ENCODE data around the gene PIGU. TPM values are rescaled to one million over a fixed set of nuclear protein-coding genes. Genes with fewer than 3 reads are reported as not detected.

The PIGU gene
- total and polyA plus RNA-seq, 2 of the 13 experiments (the other 11 are each of a cell fraction or from before 2014, with no cell fraction given): 45.5 to 231 TPM

DNA sequence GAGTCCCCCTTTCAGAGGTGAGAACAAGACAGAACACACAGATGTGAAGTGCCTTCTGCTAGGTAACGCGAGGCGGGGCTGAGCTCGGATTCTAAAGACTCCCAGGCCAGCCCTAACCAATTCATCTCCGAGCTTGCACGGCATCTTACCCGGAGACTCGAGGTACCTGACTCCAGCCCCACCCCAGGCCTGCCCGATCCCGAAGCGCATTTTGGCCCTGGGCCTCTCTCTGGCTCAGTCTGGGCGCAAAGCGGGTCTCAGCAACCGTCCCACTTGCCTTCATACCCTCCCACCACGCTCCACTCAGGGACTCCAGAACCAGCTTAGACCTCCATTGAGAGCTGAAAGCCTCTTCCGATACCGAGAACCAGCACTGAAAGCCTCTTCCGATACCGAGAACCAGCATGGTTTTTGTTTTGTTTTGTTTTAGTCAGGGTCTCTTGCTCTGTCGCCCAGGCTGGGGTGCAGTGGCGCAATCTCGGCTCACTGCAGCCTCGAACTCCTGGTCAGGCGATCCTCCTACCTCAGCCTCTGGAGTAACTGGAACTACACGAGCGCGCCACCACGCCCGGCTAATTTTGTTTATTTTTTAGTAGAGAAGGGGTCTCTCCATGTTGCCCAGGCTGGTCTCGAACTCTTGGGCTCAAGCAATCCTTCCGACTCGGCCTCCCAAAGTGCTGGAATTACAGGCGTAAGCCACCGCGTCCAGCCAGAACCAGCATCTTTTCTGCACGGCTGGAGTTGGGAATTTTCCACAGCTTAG, 161.2 kb downstream of the PIGU start (continued):
- TF ChIP-seq, protein P1, sequence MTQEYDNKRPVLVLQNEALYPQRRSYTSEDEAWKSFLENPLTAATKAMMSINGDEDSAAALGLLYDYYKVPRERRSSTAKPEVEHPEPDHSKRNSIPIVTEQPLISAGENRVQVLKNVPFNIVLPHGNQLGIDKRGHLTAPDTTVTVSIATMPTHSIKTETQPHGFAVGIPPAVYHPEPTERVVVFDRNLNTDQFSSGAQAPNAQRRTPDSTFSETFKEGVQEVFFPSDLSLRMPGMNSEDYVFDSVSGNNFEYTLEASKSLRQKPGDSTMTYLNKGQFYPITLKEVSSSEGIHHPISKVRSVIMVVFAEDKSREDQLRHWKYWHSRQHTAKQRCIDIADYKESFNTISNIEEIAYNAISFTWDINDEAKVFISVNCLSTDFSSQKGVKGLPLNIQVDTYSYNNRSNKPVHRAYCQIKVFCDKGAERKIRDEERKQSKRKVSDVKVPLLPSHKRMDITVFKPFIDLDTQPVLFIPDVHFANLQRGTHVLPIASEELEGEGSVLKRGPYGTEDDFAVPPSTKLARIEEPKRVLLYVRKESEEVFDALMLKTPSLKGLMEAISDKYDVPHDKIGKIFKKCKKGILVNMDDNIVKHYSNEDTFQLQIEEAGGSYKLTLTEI (CRISPR knock-in tag; conservative IDR thresholded peaks at IDR 0.05): no peak
- TF ChIP-seq ZNF7 (CRISPR knock-in tag; IDR thresholded peaks at IDR 0.05) (no peak), ZNF10 (CRISPR knock-in tag; IDR thresholded peaks at IDR 0.05; ENCODE audit: borderline replicate concordance, low read depth) (no peak), CCAR2 (optimal IDR thresholded peaks at IDR 0.05; ENCODE audit: low read depth, low read length) (no peak), MZF1 (CRISPR knock-in tag; IDR thresholded peaks at IDR 0.05; ENCODE audit: borderline replicate concordance) (no peak), ZNF326 (CRISPR knock-in tag; IDR thresholded peaks at IDR 0.05; ENCODE audit: borderline replicate concordance) (no peak), AKAP8 (CRISPR knock-in tag; IDR thresholded peaks at IDR 0.05) (0 out of 2 replicates have a peak, but pooled peaks have one; percentile 12), ZNF235 (CRISPR knock-in tag; IDR thresholded peaks at IDR 0.05; ENCODE audit: borderline replicate concordance) (no peak; the same call in 1 of the 2 replicates), SMC3 (IDR thresholded peaks at IDR 0.05; ENCODE audit: low read length) (no peak), BCL6 (CRISPR knock-in tag; IDR thresholded peaks at IDR 0.05) (no peak), NFRKB (IDR thresholded peaks at IDR 0.05) (no peak), KAT7 (CRISPR knock-in tag; IDR thresholded peaks at IDR 0.05; ENCODE audit: borderline replicate concordance) (peak; percentile 54; the same call in 1 of the 2 replicates), NFIB (CRISPR knock-in tag; IDR thresholded peaks at IDR 0.05; ENCODE audit: borderline replicate concordance) (no peak), ZNF33B (CRISPR knock-in tag; IDR thresholded peaks at IDR 0.05) (peak; percentile 22; the same call in 1 of the 2 replicates), ZNF138 (CRISPR knock-in tag; IDR thresholded peaks at IDR 0.05; ENCODE audit: low read depth) (no peak; the same call in 1 of the 2 replicates), ZNF670 (CRISPR knock-in tag; IDR thresholded peaks at IDR 0.05; ENCODE audit: borderline replicate concordance) (no peak), KDM1A (CRISPR knock-in tag; IDR thresholded peaks at IDR 0.05) (peak; percentile 9; the same call in 1 of the 2 replicates), ZNF567 (CRISPR knock-in tag; IDR thresholded peaks at IDR 0.05; ENCODE audit: borderline replicate concordance) (no peak; the same call in 1 of the 2 replicates), IRX3 (CRISPR knock-in tag; IDR thresholded peaks at IDR 0.05; ENCODE audit: borderline replicate concordance, low read depth) (no peak), ZNF264 (CRISPR knock-in tag; IDR thresholded peaks at IDR 0.05) (0 out of 2 replicates have a peak, but pooled peaks have one; percentile 2), ZIK1 (CRISPR knock-in tag; IDR thresholded peaks at IDR 0.05; ENCODE audit: borderline replicate concordance, low read depth) (no peak)
- TF ChIP-seq, protein P2, sequence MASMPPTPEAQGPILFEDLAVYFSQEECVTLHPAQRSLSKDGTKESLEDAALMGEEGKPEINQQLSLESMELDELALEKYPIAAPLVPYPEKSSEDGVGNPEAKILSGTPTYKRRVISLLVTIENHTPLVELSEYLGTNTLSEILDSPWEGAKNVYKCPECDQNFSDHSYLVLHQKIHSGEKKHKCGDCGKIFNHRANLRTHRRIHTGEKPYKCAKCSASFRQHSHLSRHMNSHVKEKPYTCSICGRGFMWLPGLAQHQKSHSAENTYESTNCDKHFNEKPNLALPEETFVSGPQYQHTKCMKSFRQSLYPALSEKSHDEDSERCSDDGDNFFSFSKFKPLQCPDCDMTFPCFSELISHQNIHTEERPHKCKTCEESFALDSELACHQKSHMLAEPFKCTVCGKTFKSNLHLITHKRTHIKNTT (CRISPR knock-in tag; IDR thresholded peaks at IDR 0.05): no peak
- TF ChIP-seq, protein P3, sequence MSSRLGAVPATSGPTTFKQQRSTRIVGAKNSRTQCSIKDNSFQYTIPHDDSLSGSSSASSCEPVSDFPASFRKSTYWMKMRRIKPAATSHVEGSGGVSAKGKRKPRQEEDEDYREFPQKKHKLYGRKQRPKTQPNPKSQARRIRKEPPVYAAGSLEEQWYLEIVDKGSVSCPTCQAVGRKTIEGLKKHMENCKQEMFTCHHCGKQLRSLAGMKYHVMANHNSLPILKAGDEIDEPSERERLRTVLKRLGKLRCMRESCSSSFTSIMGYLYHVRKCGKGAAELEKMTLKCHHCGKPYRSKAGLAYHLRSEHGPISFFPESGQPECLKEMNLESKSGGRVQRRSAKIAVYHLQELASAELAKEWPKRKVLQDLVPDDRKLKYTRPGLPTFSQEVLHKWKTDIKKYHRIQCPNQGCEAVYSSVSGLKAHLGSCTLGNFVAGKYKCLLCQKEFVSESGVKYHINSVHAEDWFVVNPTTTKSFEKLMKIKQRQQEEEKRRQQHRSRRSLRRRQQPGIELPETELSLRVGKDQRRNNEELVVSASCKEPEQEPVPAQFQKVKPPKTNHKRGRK (CRISPR knock-in tag; IDR thresholded peaks at IDR 0.05): no peak
- TF ChIP-seq, protein P4, sequence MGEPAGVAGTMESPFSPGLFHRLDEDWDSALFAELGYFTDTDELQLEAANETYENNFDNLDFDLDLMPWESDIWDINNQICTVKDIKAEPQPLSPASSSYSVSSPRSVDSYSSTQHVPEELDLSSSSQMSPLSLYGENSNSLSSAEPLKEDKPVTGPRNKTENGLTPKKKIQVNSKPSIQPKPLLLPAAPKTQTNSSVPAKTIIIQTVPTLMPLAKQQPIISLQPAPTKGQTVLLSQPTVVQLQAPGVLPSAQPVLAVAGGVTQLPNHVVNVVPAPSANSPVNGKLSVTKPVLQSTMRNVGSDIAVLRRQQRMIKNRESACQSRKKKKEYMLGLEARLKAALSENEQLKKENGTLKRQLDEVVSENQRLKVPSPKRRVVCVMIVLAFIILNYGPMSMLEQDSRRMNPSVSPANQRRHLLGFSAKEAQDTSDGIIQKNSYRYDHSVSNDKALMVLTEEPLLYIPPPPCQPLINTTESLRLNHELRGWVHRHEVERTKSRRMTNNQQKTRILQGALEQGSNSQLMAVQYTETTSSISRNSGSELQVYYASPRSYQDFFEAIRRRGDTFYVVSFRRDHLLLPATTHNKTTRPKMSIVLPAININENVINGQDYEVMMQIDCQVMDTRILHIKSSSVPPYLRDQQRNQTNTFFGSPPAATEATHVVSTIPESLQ (CRISPR knock-in tag; conservative IDR thresholded peaks at IDR 0.05): no peak
